Dedifferentiated amniotic fluid mesenchymal stem cell (primary cell): Measurements from ENCODE around the gene FHIT.

Experiments
- DNase-seq: peaks from one replicate; pipeline ENCODE4 v3.0.0-alpha.2; 2016; ENCODE audit errors: extremely low spot score

FHIT gene

GRCh38 chr3:60841355-60841754, 409.9 kb downstream of the FHIT start:
- no peak for DNase-seq

GRCh38 chr3:60839246-60839645, 412.0 kb downstream of the FHIT start:
- DNase-seq = no peak

GRCh38 chr3:60835796-60836195, 415.5 kb downstream of the FHIT start:
- DNase-seq = no peak

GRCh38 chr3:60829058-60829457, 422.2 kb downstream of the FHIT start:
- DNase-seq = no peak

GRCh38 chr3:60827666-60828065, 423.6 kb downstream of the FHIT start:
- DNase-seq = no peak

GRCh38 chr3:60826511-60826910, 424.7 kb downstream of the FHIT start:
- no peak for DNase-seq

GRCh38 chr3:60812502-60812901, 438.8 kb downstream of the FHIT start:
- DNase-seq = no peak

- DNase-seq = no peak
Observed at GRCh38 chr3:60810881-60811280, 440.4 kb downstream of the FHIT start.

- DNase-seq = no peak
Observed at GRCh38 chr3:60809857-60810610, 441.2 kb downstream of the FHIT start.

- no peak for DNase-seq
Observed at GRCh38 chr3:60803216-60804173, 447.8 kb downstream of the FHIT start.

GRCh38 chr3:60801307-60801706, 449.9 kb downstream of the FHIT start:
- no peak for DNase-seq

- DNase-seq = no peak
Observed at GRCh38 chr3:60798456-60798855, 452.8 kb downstream of the FHIT start.

GRCh38 chr3:60792249-60792852, 458.9 kb downstream of the FHIT start:
- DNase-seq = no peak

GRCh38 chr3:60788185-60788584, 463.1 kb downstream of the FHIT start:
- DNase-seq = no peak

GRCh38 chr3:60781935-60782334, 469.3 kb downstream of the FHIT start:
- DNase-seq = no peak

- DNase-seq = no peak
Observed at GRCh38 chr3:60779637-60780036, 471.6 kb downstream of the FHIT start.

GRCh38 chr3:60775985-60776384, 475.3 kb downstream of the FHIT start:
- no peak for DNase-seq

GRCh38 chr3:60774617-60775016, 476.6 kb downstream of the FHIT start:
- no peak for DNase-seq

- DNase-seq = no peak
Observed at GRCh38 chr3:60772584-60772983, 478.7 kb downstream of the FHIT start.

GRCh38 chr3:60771766-60772165, 479.5 kb downstream of the FHIT start:
- no peak for DNase-seq

GRCh38 chr3:60770532-60770931, 480.7 kb downstream of the FHIT start:
- DNase-seq = no peak

- DNase-seq = no peak
Observed at GRCh38 chr3:60767536-60767935, 483.7 kb downstream of the FHIT start.
